GM12872 (cell line): Measurements from ENCODE around the gene CTBP2.

Source experiments
- TF ChIP-seq, protein P1 (sequence below): IDR thresholded peaks from 3 replicates; pipeline ENCODE4 v1.5.1; 2011; ENCODE audit warnings: low read depth, mild to moderate bottlenecking, low read length, moderate library complexity; ENCODE audit not compliant: insufficient read depth

CTBP2 gene

DNA sequence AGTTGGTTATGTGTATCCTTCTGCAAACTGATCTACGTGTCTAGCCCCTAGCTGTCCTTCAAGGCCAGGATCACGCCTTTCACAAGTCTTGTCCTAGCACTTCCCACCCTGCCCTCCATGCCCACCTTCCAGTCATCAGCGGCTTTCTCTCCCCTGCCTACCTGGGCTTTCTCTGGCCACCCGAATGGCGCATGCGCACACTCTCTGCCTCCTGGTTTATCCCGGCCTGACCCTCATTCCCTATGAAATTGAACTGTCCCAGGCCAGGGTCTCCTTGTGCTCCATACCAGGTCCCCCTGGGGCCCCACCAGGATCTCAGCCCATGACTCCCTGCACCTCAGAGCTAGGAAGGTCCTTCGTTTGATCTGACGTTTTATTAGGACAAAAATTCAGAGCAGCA, 31.6 kb upstream of the CTBP2 start:
- TF ChIP-seq, protein P1, sequence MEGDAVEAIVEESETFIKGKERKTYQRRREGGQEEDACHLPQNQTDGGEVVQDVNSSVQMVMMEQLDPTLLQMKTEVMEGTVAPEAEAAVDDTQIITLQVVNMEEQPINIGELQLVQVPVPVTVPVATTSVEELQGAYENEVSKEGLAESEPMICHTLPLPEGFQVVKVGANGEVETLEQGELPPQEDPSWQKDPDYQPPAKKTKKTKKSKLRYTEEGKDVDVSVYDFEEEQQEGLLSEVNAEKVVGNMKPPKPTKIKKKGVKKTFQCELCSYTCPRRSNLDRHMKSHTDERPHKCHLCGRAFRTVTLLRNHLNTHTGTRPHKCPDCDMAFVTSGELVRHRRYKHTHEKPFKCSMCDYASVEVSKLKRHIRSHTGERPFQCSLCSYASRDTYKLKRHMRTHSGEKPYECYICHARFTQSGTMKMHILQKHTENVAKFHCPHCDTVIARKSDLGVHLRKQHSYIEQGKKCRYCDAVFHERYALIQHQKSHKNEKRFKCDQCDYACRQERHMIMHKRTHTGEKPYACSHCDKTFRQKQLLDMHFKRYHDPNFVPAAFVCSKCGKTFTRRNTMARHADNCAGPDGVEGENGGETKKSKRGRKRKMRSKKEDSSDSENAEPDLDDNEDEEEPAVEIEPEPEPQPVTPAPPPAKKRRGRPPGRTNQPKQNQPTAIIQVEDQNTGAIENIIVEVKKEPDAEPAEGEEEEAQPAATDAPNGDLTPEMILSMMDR: no peak

DNA sequence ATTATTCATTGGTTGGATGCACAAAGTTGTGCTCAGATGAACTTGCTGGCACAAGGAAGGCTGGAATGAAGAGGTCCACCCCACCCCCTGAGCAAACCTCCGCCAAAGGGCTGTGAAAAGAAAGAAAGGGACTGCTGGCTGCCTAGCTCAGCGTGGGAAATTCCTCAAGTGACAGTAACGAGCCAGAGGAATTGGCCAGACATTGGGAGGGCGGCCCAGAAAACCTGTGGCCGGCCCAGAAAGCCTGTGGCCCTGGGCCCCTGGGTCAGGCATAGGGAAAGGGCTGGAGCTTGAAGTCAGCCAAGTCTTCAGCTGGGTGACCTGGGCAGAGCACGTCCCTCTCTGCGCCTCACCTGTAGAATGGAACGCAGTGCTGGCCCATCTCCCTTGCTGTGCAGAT, 30.6 kb upstream of the CTBP2 start:
- TF ChIP-seq, protein P1: no peak

DNA sequence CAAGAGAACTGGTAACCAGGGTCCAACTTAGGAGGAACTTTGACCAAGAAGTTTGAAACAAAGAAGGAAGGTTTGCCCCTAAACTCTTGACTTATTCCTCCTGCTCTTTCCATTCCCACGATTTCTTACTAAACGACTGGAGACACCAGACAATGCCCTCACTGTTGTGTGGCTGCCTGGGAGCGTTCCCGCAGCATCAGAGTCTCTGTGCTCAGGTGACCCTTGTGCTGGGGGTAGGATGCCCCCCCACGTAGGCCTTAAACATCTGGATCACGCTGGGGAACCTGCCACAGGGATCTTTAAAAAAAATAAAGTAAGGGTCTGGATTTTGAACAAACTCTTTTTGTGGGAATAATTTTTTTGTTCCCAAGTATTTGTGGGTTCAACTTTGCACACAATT, 30.1 kb upstream of the CTBP2 start:
- TF ChIP-seq, protein P1: no peak

- TF ChIP-seq, protein P1: no peak
Measured at GRCh38 chr10:125189162-125189561, 28.8 kb upstream of the CTBP2 start.

- TF ChIP-seq, protein P1: no peak
Measured at GRCh38 chr10:125187238-125188194, 27.2 kb upstream of the CTBP2 start.

- TF ChIP-seq, protein P1: no peak
Measured at GRCh38 chr10:125186431-125187170, 26.2 kb upstream of the CTBP2 start.

DNA sequence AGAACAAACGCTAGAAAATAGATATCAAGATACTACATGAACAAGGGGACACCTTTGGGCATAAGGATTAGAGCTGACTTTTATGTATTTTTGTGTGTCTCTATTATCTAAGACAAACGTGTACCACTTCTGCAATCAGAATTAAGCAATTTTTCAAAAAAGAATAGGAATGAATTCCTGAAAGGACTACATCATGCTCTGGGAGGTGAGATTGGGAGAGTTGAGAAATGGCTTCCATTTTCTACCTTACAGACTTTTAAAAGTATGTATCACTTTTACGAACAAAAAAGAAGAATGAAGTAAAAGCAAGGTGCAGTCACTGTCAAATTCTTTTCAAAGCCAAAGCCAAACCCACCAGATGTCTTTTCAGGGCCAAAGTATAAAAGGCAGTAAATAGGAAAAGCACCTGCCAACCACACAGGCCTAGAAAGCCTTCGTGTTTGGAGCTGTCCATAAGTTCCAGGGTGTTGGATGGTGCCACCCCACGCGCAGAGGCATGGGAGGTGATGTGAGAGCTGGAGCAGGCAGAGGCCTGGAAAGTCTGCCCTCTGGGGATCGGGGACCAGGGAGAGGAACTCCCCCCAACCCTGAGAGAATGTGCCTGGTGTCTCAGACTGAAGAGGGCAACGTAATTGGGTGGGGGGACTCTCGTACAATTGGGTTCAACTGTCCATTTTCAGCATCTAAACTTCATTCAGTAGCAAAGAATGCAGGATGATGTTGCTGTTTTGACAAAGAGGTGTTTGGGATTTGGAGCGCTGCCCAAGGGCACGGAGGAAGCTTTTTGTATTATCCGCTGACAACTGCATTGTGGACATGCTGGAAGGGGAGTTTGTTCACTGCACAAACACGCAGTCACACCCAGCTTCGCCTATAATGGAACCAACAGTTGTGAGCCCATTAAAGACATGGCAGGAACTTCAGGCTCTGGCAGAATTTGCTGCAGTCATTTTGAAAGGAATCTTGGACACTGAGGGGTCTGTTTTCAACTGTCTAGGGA, 17.6 kb upstream of the CTBP2 start:
- TF ChIP-seq, protein P1: no peak
